MCF 10A (cell line): Measurements from ENCODE around the gene CCN5. TPM values are rescaled to one million over a fixed set of nuclear protein-coding genes. Genes with fewer than 3 reads are reported as not detected.

Experiments
- BruUV-seq: library from RNA; stranded (reverse); fragments of 400-500 nt; replicated peaks from 2 replicates; lab custom pipeline; 2021; lab: Mats Ljungman, UMichigan
- CTCF ChIA-PET: fragments of 300-600 bp; sonication (Branson Sonifier 250); formaldehyde crosslinking; extraction: SDS; loops from one replicate; lab custom pipeline; 2021; ENCODE audit warnings: antibody characterized with exemption, inconsistent platforms; lab: Yijun Ruan, JAX
- POLR2A ChIA-PET: fragments of 300-600, 350-650 bp; sonication (Branson Sonifier 250); formaldehyde crosslinking; extraction: SDS; loops from one replicate; lab custom pipeline; 2020; ENCODE audit warnings: antibody characterized with exemption, inconsistent platforms; lab: Yijun Ruan, JAX
- DNase-seq: peaks from one replicate; pipeline ENCODE4 v3.0.0-alpha.2; 2018; ENCODE audit not compliant: unreplicated experiment
- H3K27ac Mint-ChIP-seq: one replicate; pipeline ENCODE4 v1.8.0; 2022; ENCODE audit warnings: mild to moderate bottlenecking, low read depth, mixed read lengths; ENCODE audit not compliant: unreplicated experiment
- H3K27me3 Mint-ChIP-seq: one replicate; pipeline ENCODE4 v1.8.0; 2022; ENCODE audit warnings: mixed read lengths; ENCODE audit not compliant: insufficient read depth, unreplicated experiment
- H3K36me3 Mint-ChIP-seq: one replicate; pipeline ENCODE4 v1.8.0; 2022; ENCODE audit warnings: mild to moderate bottlenecking, moderate library complexity, mixed read lengths; ENCODE audit not compliant: insufficient read depth, unreplicated experiment
- H3K4me1 Mint-ChIP-seq: one replicate; pipeline ENCODE4 v1.8.0; 2022; ENCODE audit warnings: mixed read lengths; ENCODE audit not compliant: insufficient read depth, unreplicated experiment
- H3K4me3 Mint-ChIP-seq: one replicate; pipeline ENCODE4 v1.8.0; 2022; ENCODE audit warnings: mild to moderate bottlenecking, moderate library complexity, mixed read lengths; ENCODE audit not compliant: unreplicated experiment
- H3K9me3 Mint-ChIP-seq: one replicate; pipeline ENCODE4 v1.8.0; 2022; ENCODE audit warnings: mixed read lengths; ENCODE audit not compliant: unreplicated experiment
- CTCF ChIP-seq: fragments of 200-600 bp; IDR thresholded peaks from one replicate; pipeline ENCODE4 v1.8.0; 2022; ENCODE audit warnings: antibody characterized with exemption, mild to moderate bottlenecking; ENCODE audit not compliant: unreplicated experiment
- intact Hi-C: fragments of 100-400 bp; cut with micrococcal nuclease; formaldehyde crosslinking; loops from 2 replicates; pipeline ENCODE4 v1.14.1; 2022
- total RNA-seq: library from RNA; stranded (reverse); gene quantifications from 2 replicates; pipeline ENCODE4 v1.2.3, GENCODE V29; 2022

The CCN5 gene
- total RNA-seq, 1 experiment from 2014 or later, result 1.4 TPM

- DNase-seq, result no peak
- ChIA-PET POLR2A (interaction anchor here (1.5 kb wide), 1 partner anchor 161 kb away, joined by 3 read pairs; the partner anchor contains the start of gene YWHAB), CTCF (interaction anchor here (0.6 to 4.7 kb wide), 4 partner anchors 8 to 587 kb away, joined by 3 to 36 read pairs (median 14); no protein-coding TSS in a partner anchor)
- H3K9me3 Mint-ChIP-seq, result no peaks in the 10 kb centered on the region
- H3K36me3 Mint-ChIP-seq, result peaks cover 18% of the 10 kb centered on the region
- BruUV-seq, result no TSS peak
- no peak for TF ChIP-seq CTCF
- H3K27ac Mint-ChIP-seq, result no peak overlapping the region
- intact Hi-C loops, result no loop called here
- no peaks in the 10 kb centered on the region for H3K27me3 Mint-ChIP-seq
- H3K4me1 Mint-ChIP-seq, result peaks cover 46% of the 10 kb centered on the region
- H3K4me3 Mint-ChIP-seq, result no peak overlapping the region
Observed at GRCh38 chr20:44724423-44725091, 9.4 kb downstream of the CCN5 start.

DNA sequence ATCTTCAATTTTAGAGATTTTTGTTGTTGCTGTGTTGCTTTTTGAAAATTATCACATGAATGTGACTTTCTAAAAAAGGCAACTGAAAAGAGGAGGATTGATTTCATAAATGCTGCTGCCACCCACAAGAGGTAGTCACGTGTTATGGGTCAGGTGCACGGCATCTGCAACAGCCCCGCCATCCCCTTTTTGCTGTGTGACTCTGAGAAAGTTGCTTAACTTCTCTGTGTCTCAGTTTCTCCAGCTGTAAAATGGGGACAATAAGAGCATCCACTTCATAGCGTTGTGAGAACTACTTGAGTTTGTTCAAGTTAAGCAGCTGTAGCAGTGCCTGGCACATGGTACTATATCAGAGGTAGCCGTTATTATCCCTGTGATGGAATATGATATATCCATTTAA is 10.7 kb downstream of the CCN5 start:
- no TSS peak for BruUV-seq
- CTCF ChIA-PET, result interaction anchor here (0.9 kb wide), 1 partner anchor 43 kb away, joined by 3 read pairs; no protein-coding TSS in a partner anchor
- TF ChIP-seq CTCF, result no peak
- H3K4me1 Mint-ChIP-seq, result peaks cover 40% of the 10 kb centered on the region
- no peaks in the 10 kb centered on the region for H3K9me3 Mint-ChIP-seq
- POLR2A ChIA-PET, result interaction anchor here (0.9 to 1.0 kb wide), 2 partner anchors 11 to 13 kb away, joined by 3 read pairs; partner anchors contain the start of gene CCN5
- intact Hi-C loops, result no loop called here
- H3K4me3 Mint-ChIP-seq, result no peak overlapping the region
- no peak for DNase-seq
- H3K36me3 Mint-ChIP-seq, result peaks cover 16% of the 10 kb centered on the region
- no peak overlapping the region for H3K27ac Mint-ChIP-seq
- no peaks in the 10 kb centered on the region for H3K27me3 Mint-ChIP-seq

DNA sequence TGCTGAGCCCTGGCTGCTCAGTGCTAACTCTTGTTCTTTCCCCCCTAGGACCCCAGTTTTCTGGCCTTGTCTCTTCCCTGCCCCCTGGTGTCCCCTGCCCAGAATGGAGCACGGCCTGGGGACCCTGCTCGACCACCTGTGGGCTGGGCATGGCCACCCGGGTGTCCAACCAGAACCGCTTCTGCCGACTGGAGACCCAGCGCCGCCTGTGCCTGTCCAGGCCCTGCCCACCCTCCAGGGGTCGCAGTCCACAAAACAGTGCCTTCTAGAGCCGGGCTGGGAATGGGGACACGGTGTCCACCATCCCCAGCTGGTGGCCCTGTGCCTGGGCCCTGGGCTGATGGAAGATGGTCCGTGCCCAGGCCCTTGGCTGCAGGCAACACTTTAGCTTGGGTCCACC is 11.9 kb downstream of the CCN5 start:
- H3K27ac Mint-ChIP-seq, result no peak overlapping the region
- POLR2A ChIA-PET, result interaction anchor here (7.1 to 8.9 kb wide), 2 partner anchors 9 to 42 kb away, joined by 113 to 138 read pairs; partner anchors contain the start of gene CCN5

More for the DNA sequence above, 11.9 kb downstream of the CCN5 start:
- no TSS peak for BruUV-seq
- Mint-ChIP-seq H3K36me3 (peaks cover 11% of the 10 kb centered on the region), H3K4me1 (peaks cover 35% of the 10 kb centered on the region), H3K4me3 (no peak overlapping the region), H3K9me3 (no peaks in the 10 kb centered on the region), H3K27me3 (no peaks in the 10 kb centered on the region)
- intact Hi-C loops, result no loop called here
- CTCF ChIA-PET, result no interaction called here
- DNase-seq, result no peak
- no peak for TF ChIP-seq CTCF
